MG63 (cell line): ENCODE measurements around the gene KMO. TPM values are rescaled to one million over a fixed set of nuclear protein-coding genes. Genes with fewer than 3 reads are reported as not detected.
A peak's percentile ranks its signal among the peaks of the same experiment; 100 is the strongest.

ENCODE experiments used
- DNase-seq: peaks from one replicate; pipeline ENCODE4 v3.0.0-alpha.2; 2020
- H3K27me3 ChIP-seq: fragments of 250-450 bp; sonication (Bioruptor Pico); 2 replicates; pipeline ENCODE4 v1.5.1; 2020; ENCODE audit warnings: mild to moderate bottlenecking, moderate library complexity
- H3K36me3 ChIP-seq: fragments of 250-450 bp; sonication (Bioruptor Pico); 2 replicates; pipeline ENCODE4 v1.5.1; 2020; ENCODE audit warnings: mild to moderate bottlenecking, moderate library complexity
- H3K4me3 ChIP-seq: fragments of 250-450 bp; sonication (Bioruptor Pico); 2 replicates; pipeline ENCODE4 v1.5.1; 2020; ENCODE audit warnings: mild to moderate bottlenecking, moderate library complexity
- H3K9me3 ChIP-seq: fragments of 250-450 bp; sonication (Bioruptor Pico); 2 replicates; pipeline ENCODE4 v1.5.1; 2020; ENCODE audit warnings: mild to moderate bottlenecking, moderate library complexity
- total RNA-seq: library from RNA; depleted of rRNA; stranded (reverse); fragments of >200 nt; shearing (Covaris generic); gene quantifications from 2 replicates; pipeline ENCODE4 v1.2.3, GENCODE V29; 2014; ENCODE audit warnings: low replicate concordance

KMO gene
- total RNA-seq, 1 experiment from 2014 or later = not detected

DNA sequence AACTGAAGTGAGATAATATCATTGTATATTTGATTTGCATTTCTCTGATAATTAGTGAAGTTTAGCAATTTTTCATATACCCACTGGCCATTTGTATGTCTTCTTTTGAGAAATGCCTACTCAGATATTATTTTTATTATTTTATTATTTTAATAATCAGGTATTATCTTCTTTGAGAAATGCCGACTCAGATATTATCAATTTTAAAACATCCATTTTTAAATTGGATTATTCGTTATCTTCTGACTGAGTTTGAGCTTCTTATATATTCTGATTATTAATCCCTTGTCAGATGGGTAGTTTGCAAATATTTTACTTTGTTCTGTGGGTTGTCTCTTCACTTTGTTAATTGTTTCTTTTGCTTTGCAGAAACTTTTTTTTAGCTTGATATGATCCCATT, 37.7 kb downstream of the KMO start:
- no peaks in the 10 kb centered on the region for H3K9me3 ChIP-seq

DNA sequence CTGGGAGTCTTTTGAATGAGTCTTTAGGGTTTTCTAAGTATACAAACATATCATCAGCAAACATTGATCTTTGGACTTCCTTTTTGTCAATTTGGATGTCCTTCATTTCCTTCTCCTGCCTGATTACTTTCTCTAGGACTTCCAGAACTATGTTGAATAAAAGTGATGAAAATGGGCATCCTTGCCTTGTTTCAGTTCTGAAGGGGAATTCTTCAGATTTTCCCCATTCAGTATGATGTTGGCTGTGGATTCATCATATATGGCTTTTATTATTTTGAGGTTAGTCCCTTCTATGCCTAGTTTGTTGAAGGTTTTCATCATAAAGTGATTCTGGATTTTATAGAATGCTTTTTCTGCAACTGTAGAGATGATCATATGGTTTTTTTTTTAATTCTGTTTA, 42.0 kb downstream of the KMO start:
- no peak for DNase-seq
- Histone ChIP-seq H3K27me3 (peaks cover 15% of the 10 kb centered on the region), H3K4me3 (no peak overlapping the region), H3K36me3 (no peaks in the 10 kb centered on the region), H3K9me3 (peaks cover 8% of the 10 kb centered on the region; the same call in 1 of the 2 replicates)

More for the DNA sequence above, 37.7 kb downstream of the KMO start:
- H3K36me3 ChIP-seq = no peaks in the 10 kb centered on the region
- H3K27me3 ChIP-seq = peaks cover 11% of the 10 kb centered on the region
- no peak overlapping the region for H3K4me3 ChIP-seq
- no peak for DNase-seq

DNA sequence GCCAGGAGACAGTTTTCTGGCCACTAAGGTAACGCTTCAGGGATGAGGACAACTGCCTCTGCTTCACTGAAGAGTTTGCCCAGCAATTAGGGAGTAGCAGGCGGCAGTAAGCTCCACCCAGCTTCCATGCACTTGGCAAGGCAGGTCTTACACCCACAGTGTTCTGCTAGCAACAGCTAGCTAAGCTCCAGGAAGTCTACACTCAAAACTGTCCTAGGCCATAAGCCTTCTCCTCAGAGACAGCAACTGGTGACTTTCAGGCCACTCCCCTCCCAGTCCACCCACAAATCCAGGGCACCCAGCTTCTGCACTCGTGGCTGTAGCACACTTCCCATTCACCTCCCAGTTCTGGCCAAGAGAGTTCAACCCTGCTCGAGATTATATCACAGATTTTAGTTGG, 47.3 kb downstream of the KMO start:
- Histone ChIP-seq H3K27me3 (peaks cover 5% of the 10 kb centered on the region; the same call in 1 of the 2 replicates), H3K9me3 (peaks cover 8% of the 10 kb centered on the region; the same call in 1 of the 2 replicates), H3K36me3 (no peaks in the 10 kb centered on the region), H3K4me3 (no peak overlapping the region)
- no peak for DNase-seq

DNA sequence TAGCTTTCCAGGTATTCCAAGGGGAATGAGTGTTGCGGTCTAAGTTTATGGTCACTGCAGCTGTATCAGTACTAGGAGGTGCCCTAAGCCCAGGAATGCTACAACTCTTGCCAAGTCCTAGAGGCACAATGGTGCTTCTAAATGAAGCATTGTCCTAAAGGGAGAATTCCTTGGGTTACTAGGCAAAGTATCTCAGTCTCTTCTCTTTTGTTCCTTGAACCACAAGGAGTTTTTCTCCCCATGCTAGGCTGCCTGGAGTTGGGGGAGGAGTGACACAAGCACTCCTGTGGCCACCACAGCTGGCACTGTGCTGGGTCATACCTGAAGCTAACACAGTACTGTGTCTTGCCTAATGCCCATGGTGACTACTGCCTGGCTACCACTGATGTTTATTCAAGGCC, 50.7 kb downstream of the KMO start:
- Histone ChIP-seq H3K4me3 (no peak overlapping the region), H3K36me3 (no peaks in the 10 kb centered on the region), H3K9me3 (no peaks in the 10 kb centered on the region; the same call in 1 of the 2 replicates), H3K27me3 (no peaks in the 10 kb centered on the region)
- DNase-seq = no peak

DNA sequence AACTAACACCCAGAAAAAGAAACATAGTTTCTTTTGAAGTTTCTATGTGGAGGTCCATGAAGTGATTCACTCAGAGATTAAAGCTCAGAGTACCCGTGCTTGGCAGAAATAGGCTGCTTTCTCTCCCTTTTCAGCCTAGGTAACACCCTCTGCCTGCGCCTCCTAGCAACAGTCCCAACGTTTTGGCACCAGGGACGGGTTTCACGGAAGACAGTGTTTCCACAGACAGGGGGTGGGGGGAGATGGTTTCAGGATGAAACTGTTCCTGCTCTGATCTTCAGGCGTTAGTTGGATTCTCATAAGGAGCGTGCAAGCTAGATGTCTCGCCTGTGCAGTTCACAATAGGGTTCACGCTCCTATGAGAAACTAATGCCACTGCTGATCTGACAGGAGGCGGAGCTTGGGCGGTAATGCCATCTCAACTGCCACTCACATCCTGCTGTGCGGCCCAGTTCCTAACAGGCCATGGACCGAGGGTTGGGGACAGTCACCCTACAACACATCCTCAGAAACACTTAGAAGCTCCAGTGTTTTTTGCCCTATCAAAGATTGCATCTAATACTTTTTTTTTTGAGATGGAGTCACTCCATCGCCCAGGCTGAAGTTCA, 54.8 kb downstream of the KMO start:
- H3K36me3 ChIP-seq = no peaks in the 10 kb centered on the region
- H3K4me3 ChIP-seq = no peak overlapping the region
- DNase-seq = no peak
- H3K27me3 ChIP-seq = no peaks in the 10 kb centered on the region
- no peaks in the 10 kb centered on the region for H3K9me3 ChIP-seq

DNA sequence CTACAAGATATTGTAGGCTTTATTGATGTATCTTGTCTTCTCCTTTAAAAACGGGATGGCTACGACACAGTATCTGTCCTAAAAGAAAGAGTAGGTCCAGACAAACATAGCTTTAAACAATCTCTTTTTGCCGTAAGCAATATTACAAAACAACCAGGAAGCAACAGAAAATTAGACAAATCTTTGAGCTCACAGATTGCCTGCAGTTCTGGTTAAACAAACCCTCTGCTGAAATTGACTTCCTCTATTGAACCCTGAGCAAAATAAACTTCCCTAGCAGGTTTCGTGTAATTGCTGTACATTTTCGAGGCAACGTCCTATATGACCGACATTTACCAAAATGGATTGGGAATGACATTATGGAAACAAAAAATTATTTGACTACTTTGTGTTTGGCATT, 57.3 kb downstream of the KMO start:
- no peak for DNase-seq
- Histone ChIP-seq H3K9me3 (no peaks in the 10 kb centered on the region), H3K4me3 (no peak overlapping the region), H3K27me3 (no peaks in the 10 kb centered on the region), H3K36me3 (no peaks in the 10 kb centered on the region)

DNA sequence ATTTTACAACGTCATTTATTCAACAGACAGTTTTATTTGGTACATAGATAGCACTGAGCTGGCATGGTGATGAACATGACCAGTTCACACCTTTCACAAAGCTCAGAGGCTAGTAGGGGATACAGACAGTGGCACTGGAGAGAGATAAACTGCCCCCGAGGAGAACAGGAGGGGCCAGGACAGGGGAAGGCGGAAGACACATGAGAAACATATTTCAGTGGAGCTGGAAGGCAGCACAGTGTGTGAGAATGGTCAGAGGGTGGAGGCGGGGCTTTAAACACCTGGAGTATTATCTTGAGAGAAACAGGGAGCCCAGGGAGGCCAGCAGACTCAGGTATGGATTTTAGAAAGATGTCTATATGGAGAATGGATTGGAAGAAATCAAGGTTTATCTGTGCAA, 58.5 kb downstream of the KMO start:
- no peak for DNase-seq
- no peak overlapping the region for H3K4me3 ChIP-seq
- no peaks in the 10 kb centered on the region for H3K36me3 ChIP-seq
- no peaks in the 10 kb centered on the region for H3K9me3 ChIP-seq
- H3K27me3 ChIP-seq = no peaks in the 10 kb centered on the region

DNA sequence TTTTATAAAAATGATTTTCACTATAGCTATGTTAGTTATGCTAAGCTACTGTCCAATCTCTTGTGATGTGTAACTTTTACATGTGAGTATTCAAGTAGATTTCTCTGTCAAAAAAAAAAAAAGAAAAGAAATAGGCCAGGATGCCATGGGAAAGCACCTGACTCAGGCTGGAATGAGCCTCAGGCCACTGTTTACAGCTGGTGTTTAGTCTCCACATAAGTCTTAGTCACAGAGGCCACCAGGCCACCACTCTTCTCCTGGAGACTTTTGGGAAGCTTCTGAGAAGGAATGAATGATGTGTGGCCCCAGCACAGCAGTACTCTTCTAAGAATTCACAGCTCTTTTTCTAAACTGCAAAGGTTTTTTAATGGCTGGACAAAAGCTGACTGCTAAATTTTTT, 59.1 kb downstream of the KMO start:
- no peaks in the 10 kb centered on the region for H3K36me3 ChIP-seq
- no peak overlapping the region for H3K4me3 ChIP-seq
- H3K9me3 ChIP-seq = no peaks in the 10 kb centered on the region
- peak; percentile 31 for DNase-seq
- no peaks in the 10 kb centered on the region for H3K27me3 ChIP-seq

DNA sequence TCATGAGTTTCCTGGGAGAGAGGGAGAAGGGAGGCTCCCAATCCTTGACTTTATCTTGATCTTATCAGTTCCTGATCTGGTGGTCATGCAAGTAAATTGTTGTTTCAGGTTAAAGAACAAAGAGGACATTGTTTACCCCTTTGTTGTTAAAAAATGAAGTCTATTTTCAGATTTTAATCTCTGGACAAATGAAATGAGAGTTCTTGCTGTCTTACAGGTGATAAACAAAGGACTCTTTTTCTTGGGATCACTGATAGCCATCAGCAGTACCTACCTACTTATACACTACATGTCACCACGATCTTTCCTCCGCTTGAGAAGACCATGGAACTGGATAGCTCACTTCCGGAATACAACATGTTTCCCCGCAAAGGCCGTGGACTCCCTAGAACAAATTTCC, 59.6 kb downstream of the KMO start:
- no peaks in the 10 kb centered on the region for H3K9me3 ChIP-seq
- H3K4me3 ChIP-seq = no peak overlapping the region
- no peaks in the 10 kb centered on the region for H3K27me3 ChIP-seq
- DNase-seq = no peak
- H3K36me3 ChIP-seq = no peaks in the 10 kb centered on the region

DNA sequence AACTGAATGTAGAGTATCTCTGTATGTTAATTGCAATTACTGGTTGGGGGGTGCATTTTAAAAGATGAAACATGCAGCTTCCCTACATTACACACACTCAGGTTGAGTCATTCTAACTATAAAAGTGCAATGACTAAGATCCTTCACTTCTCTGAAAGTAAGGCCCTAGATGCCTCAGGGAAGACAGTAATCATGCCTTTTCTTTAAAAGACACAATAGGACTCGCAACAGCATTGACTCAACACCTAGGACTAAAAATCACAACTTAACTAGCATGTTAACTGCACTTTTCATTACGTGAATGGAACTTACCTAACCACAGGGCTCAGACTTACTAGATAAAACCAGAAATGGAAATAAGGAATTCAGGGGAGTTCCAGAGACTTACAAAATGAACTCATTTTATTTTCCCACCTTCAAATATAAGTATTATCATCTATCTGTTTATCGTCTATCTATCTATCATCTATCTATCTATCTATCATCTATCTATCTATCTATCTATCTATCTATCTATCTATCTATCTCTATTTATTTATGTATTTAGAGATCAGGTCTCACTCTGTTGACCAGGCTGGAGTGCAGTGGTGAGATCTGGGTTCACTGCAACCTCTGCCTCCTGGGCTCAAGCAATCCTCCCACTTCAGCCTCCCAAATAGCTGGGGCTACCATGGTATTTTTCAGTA, 60.2 kb downstream of the KMO start:
- H3K4me3 ChIP-seq = no peak overlapping the region
- no peaks in the 10 kb centered on the region for H3K9me3 ChIP-seq
- no peaks in the 10 kb centered on the region for H3K27me3 ChIP-seq
- DNase-seq = no peak
- no peaks in the 10 kb centered on the region for H3K36me3 ChIP-seq

DNA sequence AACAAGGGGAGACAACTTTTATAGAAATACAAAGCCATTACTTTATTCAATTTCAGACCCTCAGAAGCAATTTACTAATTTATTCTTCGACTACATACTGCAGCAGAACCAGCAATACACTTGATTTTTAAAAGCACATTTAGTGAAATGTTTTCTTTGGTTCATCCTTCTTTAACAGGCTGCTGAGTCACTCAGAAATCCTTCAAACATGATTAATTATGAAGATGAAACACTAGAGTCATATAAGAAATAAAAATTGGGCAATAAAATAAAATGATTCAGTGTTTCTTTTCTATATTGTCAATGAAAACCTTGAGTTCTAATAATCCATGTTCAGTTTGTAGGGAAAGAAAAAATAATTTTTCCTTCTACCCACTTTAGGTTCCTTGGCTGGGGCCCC, 61.0 kb downstream of the KMO start:
- Histone ChIP-seq H3K4me3 (no peak overlapping the region), H3K36me3 (no peaks in the 10 kb centered on the region), H3K9me3 (no peaks in the 10 kb centered on the region), H3K27me3 (no peaks in the 10 kb centered on the region)
- DNase-seq = no peak

DNA sequence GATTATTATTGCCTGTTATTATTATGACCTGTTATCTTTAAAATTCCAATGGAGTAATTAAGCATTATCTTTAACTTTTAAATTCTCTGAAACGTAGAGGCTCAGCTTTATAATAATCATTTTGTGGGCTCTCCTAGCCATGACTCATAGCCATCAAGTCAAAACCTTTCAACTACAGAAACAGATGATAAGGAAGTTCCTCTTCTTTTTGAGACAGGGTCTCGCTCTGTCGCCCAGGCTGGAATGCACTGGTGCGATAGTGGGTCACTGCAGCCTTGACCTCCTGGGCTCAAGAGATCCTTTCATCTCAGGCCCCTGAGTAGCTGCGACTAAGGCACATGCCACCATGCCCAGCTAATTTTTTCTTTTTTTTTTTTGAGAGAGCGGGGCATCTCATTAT, 64.5 kb downstream of the KMO start:
- no peak overlapping the region for H3K4me3 ChIP-seq
- no peaks in the 10 kb centered on the region for H3K27me3 ChIP-seq
- H3K36me3 ChIP-seq = no peaks in the 10 kb centered on the region
- DNase-seq = no peak
- no peaks in the 10 kb centered on the region for H3K9me3 ChIP-seq

DNA sequence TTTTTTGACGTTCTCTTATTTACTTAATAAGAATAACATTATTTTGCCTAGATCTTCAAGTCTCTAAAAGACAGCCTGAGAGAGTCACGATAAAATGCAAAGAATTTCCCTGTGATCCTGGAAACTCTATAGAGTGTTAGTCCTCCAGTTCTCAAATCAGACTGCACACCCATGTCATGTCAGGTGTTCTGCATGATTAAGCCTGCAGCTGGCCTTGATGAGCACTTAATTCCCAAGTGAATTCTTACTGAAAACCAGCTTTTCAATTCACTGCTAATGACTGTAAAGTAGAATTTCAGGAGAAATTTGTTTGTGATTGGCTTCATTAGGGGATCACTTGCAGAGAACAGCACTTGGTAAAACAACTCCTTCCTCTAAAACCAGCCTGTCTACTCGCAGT, 66.1 kb downstream of the KMO start:
- no peaks in the 10 kb centered on the region for H3K36me3 ChIP-seq
- no peaks in the 10 kb centered on the region for H3K9me3 ChIP-seq
- DNase-seq = no peak
- H3K27me3 ChIP-seq = no peaks in the 10 kb centered on the region
- no peak overlapping the region for H3K4me3 ChIP-seq

DNA sequence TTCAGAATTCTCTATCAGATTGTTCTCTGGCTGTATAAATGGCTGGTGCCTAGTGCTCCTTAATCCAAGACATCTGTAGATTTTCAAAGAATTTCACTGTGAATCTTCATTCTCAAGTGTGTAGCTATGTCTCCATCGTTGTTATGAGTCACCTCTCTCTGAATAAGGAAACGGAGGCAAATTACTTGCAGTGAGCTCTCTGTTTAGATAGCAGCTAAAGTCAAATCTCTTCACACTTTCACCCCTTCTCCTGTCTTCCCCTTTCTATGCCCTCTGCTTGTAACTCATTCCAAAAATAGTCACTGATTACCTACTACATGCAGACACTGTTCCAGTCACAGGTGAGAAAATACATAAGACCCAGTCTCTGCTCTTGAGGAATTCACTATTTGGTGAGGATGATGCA, 68.3 kb downstream of the KMO start:
- Histone ChIP-seq H3K27me3 (no peaks in the 10 kb centered on the region), H3K4me3 (no peak overlapping the region), H3K9me3 (no peaks in the 10 kb centered on the region), H3K36me3 (no peaks in the 10 kb centered on the region)
- DNase-seq = no peak

DNA sequence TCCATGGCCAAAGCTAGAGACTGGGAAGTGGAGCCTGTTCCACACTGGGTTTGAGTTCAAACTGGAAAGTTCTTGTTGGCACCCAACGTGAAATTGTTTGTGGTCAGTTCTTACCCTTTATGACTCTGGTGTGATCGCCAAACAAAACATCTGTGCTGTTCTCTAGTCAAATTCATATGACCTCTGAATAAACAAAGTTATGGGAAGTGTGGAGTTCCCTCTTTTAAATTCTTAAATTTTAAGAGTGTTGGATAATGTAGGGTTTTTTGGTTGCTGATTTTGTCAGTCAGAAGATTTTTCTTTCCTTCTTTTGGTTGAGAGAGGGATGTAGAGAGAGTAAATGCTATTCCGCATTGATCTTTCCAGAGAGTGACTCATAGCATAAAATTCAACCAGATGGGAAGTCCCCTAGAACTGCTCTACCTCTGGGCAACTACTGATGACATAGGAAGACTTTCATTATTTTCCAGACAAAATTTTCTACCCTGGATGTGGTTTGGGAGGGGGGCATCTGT, 71.6 kb downstream of the KMO start:
- Histone ChIP-seq H3K36me3 (no peaks in the 10 kb centered on the region), H3K4me3 (no peak overlapping the region), H3K27me3 (no peaks in the 10 kb centered on the region; the same call in 1 of the 2 replicates), H3K9me3 (no peaks in the 10 kb centered on the region)
- DNase-seq = peak; percentile 47

DNA sequence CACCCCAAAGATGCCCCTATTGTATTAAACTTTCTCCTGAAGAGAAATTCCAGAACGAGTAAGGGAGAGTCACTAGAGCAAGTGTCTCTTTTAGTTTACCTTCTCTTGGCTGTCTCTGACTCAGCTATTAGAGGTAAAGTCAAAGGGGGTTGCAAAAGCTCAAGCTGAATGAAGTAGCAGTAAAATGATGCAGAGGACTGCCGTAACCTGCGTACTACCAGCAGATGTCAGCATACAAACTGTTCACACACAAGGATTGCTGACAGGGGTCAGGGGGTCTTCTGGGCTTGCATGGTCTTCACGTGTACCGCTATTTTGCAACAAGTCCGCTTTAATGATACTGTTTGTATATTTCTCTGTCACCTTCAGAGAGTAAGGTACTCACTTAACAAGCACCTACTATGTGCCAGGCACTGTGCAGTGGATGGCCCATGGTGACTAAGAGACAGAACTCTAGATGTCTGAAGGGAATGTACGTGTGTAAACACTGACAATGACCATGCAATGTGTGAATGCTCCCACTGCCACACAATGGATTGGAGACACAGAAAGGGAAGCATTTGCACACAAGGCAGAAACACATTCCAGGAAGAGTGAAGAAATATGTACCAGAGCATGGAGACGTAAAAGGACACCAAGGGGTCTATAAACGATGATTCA, 73.1 kb downstream of the KMO start:
- no peak for DNase-seq
- H3K4me3 ChIP-seq = no peak overlapping the region
- H3K9me3 ChIP-seq = no peaks in the 10 kb centered on the region
- H3K27me3 ChIP-seq = no peaks in the 10 kb centered on the region; the same call in none of the 2 replicates
- no peaks in the 10 kb centered on the region for H3K36me3 ChIP-seq

DNA sequence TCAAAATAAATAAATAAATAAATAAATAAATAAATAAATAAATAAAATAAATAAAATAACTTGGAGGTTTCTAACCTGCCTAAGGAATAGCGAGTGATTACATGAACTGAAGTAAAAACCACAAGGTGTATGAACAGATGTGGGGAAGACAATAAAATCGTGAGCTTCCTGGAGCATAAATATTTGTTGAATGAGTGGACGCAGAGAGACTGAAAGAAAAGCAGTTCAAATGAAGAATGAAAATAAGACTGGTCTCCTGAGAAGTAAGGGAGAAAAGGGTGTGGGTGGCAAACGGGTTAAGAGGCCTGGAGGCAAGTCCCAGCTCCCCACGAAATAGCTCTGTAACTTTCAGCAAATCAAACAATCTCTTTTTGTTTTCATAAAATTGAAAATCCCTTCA, 74.4 kb downstream of the KMO start:
- H3K4me3 ChIP-seq = no peak overlapping the region
- H3K9me3 ChIP-seq = no peaks in the 10 kb centered on the region
- no peak for DNase-seq
- no peaks in the 10 kb centered on the region for H3K36me3 ChIP-seq
- H3K27me3 ChIP-seq = no peaks in the 10 kb centered on the region; the same call in none of the 2 replicates
